Keratinocyte (primary cell): ENCODE data around the gene AMBRA1. TPM values are rescaled to one million over a fixed set of nuclear protein-coding genes. Genes with fewer than 3 reads are reported as not detected.
"Not testable (repeated sequence)": the region's sequence is repeated elsewhere in the genome, so short reads cannot be mapped to it uniquely, and the experiment has no call there.

Source experiments
- DNase-seq: peaks from one replicate; pipeline ENCODE4 v3.0.0-alpha.2; 2011; ENCODE audit warnings: low read depth, missing footprints, low spot score
- FAIRE-seq: peaks from 2 replicates; lab custom pipeline; 2011; peaks lifted over from hg19 to GRCh38; lab: Jason Lieb, UNC
- H2AFZ ChIP-seq: 2 replicates; pipeline ENCODE4 v1.6.0; 2012; ENCODE audit warnings: low read length, control low read depth, inconsistent platforms; ENCODE audit not compliant: control insufficient read depth
- H3K27ac ChIP-seq: 2 replicates; pipeline ENCODE4 v1.5.1; 2011; ENCODE audit warnings: low read length; ENCODE audit not compliant: control insufficient read depth, insufficient read depth
- H3K27me3 ChIP-seq: 3 replicates; pipeline ENCODE4 v1.6.0; 2011; ENCODE audit warnings: low read length; ENCODE audit not compliant: control insufficient read depth, insufficient read depth; ENCODE audit errors: extremely low read depth
- H3K36me3 ChIP-seq, 2 experiments: 2 replicates in 1 of 2; 3 replicates in 1 of 2; pipeline ENCODE4 v1.5.1; 2011; ENCODE audit warnings: low read length in 2 of 2, mild to moderate bottlenecking in 1 of 2; ENCODE audit not compliant: control insufficient read depth in 2 of 2, insufficient read depth in 2 of 2; ENCODE audit errors: extremely low read depth in 1 of 2
- H3K4me1 ChIP-seq: 3 replicates; pipeline ENCODE4 v1.5.1; 2011; ENCODE audit warnings: low read length; ENCODE audit not compliant: control insufficient read depth, insufficient read depth; ENCODE audit errors: extremely low read depth
- H3K4me2 ChIP-seq: 3 replicates; pipeline ENCODE4 v1.6.0; 2011; ENCODE audit warnings: low read depth, low read length; ENCODE audit not compliant: control insufficient read depth, insufficient read depth; ENCODE audit errors: extremely low read depth
- H3K4me3 ChIP-seq, 3 experiments: fragments of 200-600 bp in 1 of 3; sonication (generic) in 1 of 3; 2 replicates in 2 of 3; 3 replicates in 1 of 3; pipeline ENCODE4 v1.5.1; 2011 to 2016; ENCODE audit warnings: low read length in 3 of 3, mild to moderate bottlenecking in 3 of 3, control low read depth in 2 of 3, inconsistent platforms in 1 of 3, low read depth in 1 of 3, mixed read lengths in 1 of 3, mixed run types in 1 of 3, moderate library complexity in 1 of 3; ENCODE audit not compliant: control insufficient read depth in 2 of 3, insufficient read depth in 2 of 3; ENCODE audit errors: extremely low read depth in 1 of 3
- H3K79me2 ChIP-seq: 2 replicates; pipeline ENCODE4 v1.6.0; 2012; ENCODE audit warnings: low read length; ENCODE audit not compliant: control insufficient read depth, insufficient read depth
- H3K9ac ChIP-seq: 3 replicates; pipeline ENCODE4 v1.6.0; 2011; ENCODE audit warnings: low read length; ENCODE audit not compliant: control insufficient read depth, insufficient read depth; ENCODE audit errors: extremely low read depth
- H3K9me1 ChIP-seq: 3 replicates; pipeline ENCODE4 v1.6.0; 2011; ENCODE audit warnings: low read length; ENCODE audit not compliant: control insufficient read depth, insufficient read depth; ENCODE audit errors: extremely low read depth
- H3K9me3 ChIP-seq: 2 replicates; pipeline ENCODE4 v1.5.1; 2012; ENCODE audit warnings: low read depth, low read length; ENCODE audit not compliant: control insufficient read depth
- H4K20me1 ChIP-seq: 3 replicates; pipeline ENCODE4 v1.6.0; 2011; ENCODE audit warnings: low read length; ENCODE audit not compliant: control insufficient read depth, insufficient read depth; ENCODE audit errors: extremely low read depth
- CTCF ChIP-seq, 3 experiments: IDR thresholded peaks in 1 of 3; conservative IDR thresholded peaks in 1 of 3; optimal IDR thresholded peaks in 1 of 3; 2 replicates in 2 of 3; 3 replicates in 1 of 3; pipeline versions ENCODE3 to v1.5.1; 2011; ENCODE audit warnings: low read length in 3 of 3, mild to moderate bottlenecking in 3 of 3, moderate library complexity in 2 of 3, control low read depth in 1 of 3, inconsistent platforms in 1 of 3; ENCODE audit not compliant: insufficient read depth in 2 of 3; ENCODE audit errors: extremely low read depth in 1 of 3
- EZH2 ChIP-seq: IDR thresholded peaks from one replicate; pipeline ENCODE4 v1.6.1; 2012; ENCODE audit warnings: inconsistent platforms, mild to moderate bottlenecking, low read length, moderate library complexity
- dilution Hi-C: fragments of 300-500 bp; cut with MboI; formaldehyde crosslinking; loops from one replicate; pipeline ENCODE4 v1.7.0; 2020; ENCODE audit warnings: low sequenced_read_pairs; ENCODE audit not compliant: extremely low pct_ligation_motif_present
- polyA plus RNA-seq, 5 experiments: library from polyadenylated mRNA; depleted of rRNA in 3 of 5; stranded (reverse) in 3 of 5; stranded (forward) in 1 of 5; unstranded in 1 of 5; fragments of >200 nt; gene quantifications; 1 replicate in 1 of 5; 2 replicates in 3 of 5; 3 replicates in 1 of 5; pipeline versions ENCODE4 v1.2.1 to v1.2.3, GENCODE V29; 2011 to 2012; ENCODE audit warnings: missing spikeins in 2 of 5, low read depth in 1 of 5, low replicate concordance in 1 of 5

AMBRA1 gene
- polyA plus RNA-seq, 1 donor (not counting 4 experiments of a cell fraction or from before 2014, with no cell fraction given) = 10.5 TPM

DNA sequence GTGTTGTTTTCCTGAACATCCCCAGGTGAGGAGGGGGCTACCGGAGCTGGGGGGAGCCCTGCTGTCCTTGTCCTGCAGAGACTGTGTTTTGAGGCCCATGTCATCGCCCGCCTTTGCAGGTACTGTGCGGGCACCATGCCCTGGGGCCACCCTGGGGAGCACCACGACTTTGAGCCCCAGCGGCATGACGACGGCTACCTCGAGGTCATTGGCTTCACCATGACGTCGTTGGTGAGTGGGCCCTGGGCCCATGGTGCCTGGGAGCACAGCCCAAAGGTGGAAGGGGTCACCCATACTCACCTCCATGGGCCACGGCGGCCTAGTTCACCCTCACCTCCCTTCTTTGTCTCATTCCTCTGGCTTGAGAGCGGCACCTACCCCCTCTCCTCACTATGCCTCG, 219.0 kb downstream of the AMBRA1 start:
- DNase-seq (no peak), FAIRE-seq (no peak)
- dilution Hi-C loops = no loop called here
- Histone ChIP-seq H3K9me3 (no peaks in the 10 kb centered on the region), H4K20me1 (no peaks in the 10 kb centered on the region), H3K27ac (no peak overlapping the region), H3K36me3 (peaks cover 17 to 43% of the 10 kb centered on the region in 2 experiments), H2AFZ (no peak overlapping the region), H3K4me1 (no peaks in the 10 kb centered on the region), H3K79me2 (no peaks in the 10 kb centered on the region), H3K4me2 (no peak overlapping the region), H3K27me3 (no peaks in the 10 kb centered on the region), H3K9me1 (no peaks in the 10 kb centered on the region), H3K9ac (no peak overlapping the region), H3K4me3 (no peak overlapping the region)
- no peak for TF ChIP-seq EZH2
- TF ChIP-seq CTCF (optimal IDR thresholded peaks at IDR 0.05 in 1 of 3, IDR thresholded peaks at IDR 0.05 in 1 of 3, conservative IDR thresholded peaks at IDR 0.05 in 1 of 3; ENCODE audit: extremely low read depth in 1 of 3, insufficient read depth in 2 of 3, low read length in 3 of 3) = no peak

- Histone ChIP-seq H3K4me3 (no peak overlapping the region), H3K27ac (no peak overlapping the region), H3K9me3 (no peaks in the 10 kb centered on the region), H3K4me2 (no peak overlapping the region), H3K27me3 (no peaks in the 10 kb centered on the region), H3K79me2 (no peaks in the 10 kb centered on the region), H4K20me1 (no peaks in the 10 kb centered on the region), H3K36me3 (peaks cover 24 to 42% of the 10 kb centered on the region in 2 experiments), H2AFZ (no peak overlapping the region), H3K4me1 (no peaks in the 10 kb centered on the region), H3K9me1 (no peaks in the 10 kb centered on the region), H3K9ac (no peak overlapping the region)
- TF ChIP-seq CTCF (optimal IDR thresholded peaks at IDR 0.05 in 1 of 3, IDR thresholded peaks at IDR 0.05 in 1 of 3, conservative IDR thresholded peaks at IDR 0.05 in 1 of 3; ENCODE audit: extremely low read depth in 1 of 3, insufficient read depth in 2 of 3, low read length in 3 of 3) (no peak), EZH2 (no peak)
- no peak for DNase-seq
- dilution Hi-C loops = no loop called here
- no peak for FAIRE-seq
Observed at GRCh38 chr11:46373787-46374740, 219.8 kb downstream of the AMBRA1 start.

DNA sequence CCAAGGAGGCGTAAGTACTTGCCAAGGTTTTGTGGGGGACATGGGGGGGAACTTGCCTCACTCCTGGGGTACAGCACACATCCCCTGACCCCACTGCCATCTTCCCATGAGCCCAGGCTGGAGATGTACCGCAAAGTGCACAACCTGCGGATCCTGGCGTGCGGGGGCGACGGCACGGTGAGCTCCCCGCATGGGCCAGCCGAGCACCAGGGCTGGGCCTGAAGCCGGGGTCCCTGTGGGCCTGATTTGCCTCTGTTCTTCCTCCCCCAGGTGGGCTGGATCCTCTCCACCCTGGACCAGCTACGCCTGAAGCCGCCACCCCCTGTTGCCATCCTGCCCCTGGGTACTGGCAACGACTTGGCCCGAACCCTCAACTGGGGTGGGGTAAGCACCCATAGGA, 221.3 kb downstream of the AMBRA1 start:
- H3K4me2 ChIP-seq, dilution Hi-C loops, H3K27me3 ChIP-seq, H3K4me1 ChIP-seq, FAIRE-seq, H3K79me2 ChIP-seq, H3K4me3 ChIP-seq, H3K9ac ChIP-seq, H2AFZ ChIP-seq, H3K27ac ChIP-seq, DNase-seq, H3K9me1 ChIP-seq, H3K9me3 ChIP-seq, H4K20me1 ChIP-seq: not testable (repeated sequence)
- peaks cover 33 to 42% of the 10 kb centered on the region in 2 experiments for H3K36me3 ChIP-seq
